ENCODE data around the gene APPL2.

DNA sequence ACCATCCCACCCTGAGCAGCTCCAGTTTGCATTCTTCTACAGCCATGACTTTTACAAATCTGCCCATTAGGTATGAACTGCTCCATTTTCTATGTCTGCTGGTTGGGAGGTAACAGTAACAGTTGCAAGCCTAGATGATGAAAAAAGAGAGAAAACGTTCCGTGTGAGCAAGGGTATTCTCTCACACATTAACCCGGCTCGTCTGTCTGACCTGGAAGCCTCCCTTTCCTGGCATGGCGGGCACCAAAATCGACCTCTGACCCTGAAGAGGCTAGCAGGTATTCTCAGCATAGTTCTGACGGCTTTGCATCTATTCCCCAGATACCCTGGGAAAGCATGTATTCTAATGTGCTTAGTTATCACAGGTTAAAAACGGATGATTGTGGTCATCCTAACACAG lies 31.8 kb downstream of the APPL2 start:
- TF ChIP-seq, protein P1, sequence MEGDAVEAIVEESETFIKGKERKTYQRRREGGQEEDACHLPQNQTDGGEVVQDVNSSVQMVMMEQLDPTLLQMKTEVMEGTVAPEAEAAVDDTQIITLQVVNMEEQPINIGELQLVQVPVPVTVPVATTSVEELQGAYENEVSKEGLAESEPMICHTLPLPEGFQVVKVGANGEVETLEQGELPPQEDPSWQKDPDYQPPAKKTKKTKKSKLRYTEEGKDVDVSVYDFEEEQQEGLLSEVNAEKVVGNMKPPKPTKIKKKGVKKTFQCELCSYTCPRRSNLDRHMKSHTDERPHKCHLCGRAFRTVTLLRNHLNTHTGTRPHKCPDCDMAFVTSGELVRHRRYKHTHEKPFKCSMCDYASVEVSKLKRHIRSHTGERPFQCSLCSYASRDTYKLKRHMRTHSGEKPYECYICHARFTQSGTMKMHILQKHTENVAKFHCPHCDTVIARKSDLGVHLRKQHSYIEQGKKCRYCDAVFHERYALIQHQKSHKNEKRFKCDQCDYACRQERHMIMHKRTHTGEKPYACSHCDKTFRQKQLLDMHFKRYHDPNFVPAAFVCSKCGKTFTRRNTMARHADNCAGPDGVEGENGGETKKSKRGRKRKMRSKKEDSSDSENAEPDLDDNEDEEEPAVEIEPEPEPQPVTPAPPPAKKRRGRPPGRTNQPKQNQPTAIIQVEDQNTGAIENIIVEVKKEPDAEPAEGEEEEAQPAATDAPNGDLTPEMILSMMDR (IDR thresholded peaks at IDR 0.05) = no peak
- no peak for TF ChIP-seq POLR2AphosphoS5 (IDR thresholded peaks at IDR 0.05)
- no peak for TF ChIP-seq POLR2A (IDR thresholded peaks at IDR 0.05)
- no peak for TF ChIP-seq EP300 (IDR thresholded peaks at IDR 0.05; ENCODE audit: low read depth)

Data from transverse colon (tissue), 4 donors.